Middle frontal gyrus (tissue), 1 donor: ENCODE measurements around the gene PCDHB3.
"Not testable (repeated sequence)": the region's sequence is repeated elsewhere in the genome, so short reads cannot be mapped to it uniquely, and the experiment has no call there.

Experiments
- DNase-seq: peaks from one replicate; pipeline ENCODE4 v3.0.0-alpha.2; 2015; ENCODE audit warnings: low spot score; ENCODE audit errors: extremely low spot score

The PCDHB3 gene

GRCh38 chr5:141100243-141100805, at the start of gene PCDHB3:
TSS of gene PCDHB3 (plus strand) at chr5:141100473. CDS start at chr5:141100650, 177 bp downstream.
- DNase-seq, result no peak

- DNase-seq, result no peak
Observed at GRCh38 chr5:141050622-141051520, 49.4 kb upstream of the PCDHB3 start, which contains the start of gene PCDHB1. TSS of gene PCDHB1 (plus strand) at chr5:141051374. CDS start at chr5:141051471, 97 bp downstream.

GRCh38 chr5:141051521-141051866, 48.8 kb upstream of the PCDHB3 start:
- no peak for DNase-seq

- no peak for DNase-seq
Observed at GRCh38 chr5:141077826-141078225, 22.4 kb upstream of the PCDHB3 start.

GRCh38 chr5:141082228-141082627, 18.0 kb upstream of the PCDHB3 start:
- DNase-seq, result no peak

- DNase-seq, result peak; percentile 8
Observed at GRCh38 chr5:141084487-141084989, 15.7 kb upstream of the PCDHB3 start.

GRCh38 chr5:141094481-141095262, 5.6 kb upstream of the PCDHB3 start, which contains the start of gene PCDHB2:
TSS of gene PCDHB2 (plus strand) at chr5:141094615. CDS start at chr5:141094791, 176 bp downstream.
- no peak for DNase-seq

GRCh38 chr5:141095263-141095641, 5.0 kb upstream of the PCDHB3 start:
- no peak for DNase-seq

GRCh38 chr5:141096181-141096580, 4.1 kb upstream of the PCDHB3 start:
- DNase-seq, result not testable (repeated sequence)

GRCh38 chr5:141096586-141096985, 3.7 kb upstream of the PCDHB3 start:
- not testable (repeated sequence) for DNase-seq

- no peak for DNase-seq
Observed at GRCh38 chr5:141101059-141101458, 786 bp downstream of the PCDHB3 start.

- not testable (repeated sequence) for DNase-seq
Observed at GRCh38 chr5:141102070-141102469, 1.8 kb downstream of the PCDHB3 start.

GRCh38 chr5:141102471-141102870, 2.2 kb downstream of the PCDHB3 start:
- DNase-seq, result not testable (repeated sequence)

- no peak for DNase-seq
Observed at GRCh38 chr5:141105350-141105749, 5.1 kb downstream of the PCDHB3 start.

- no peak for DNase-seq
Observed at GRCh38 chr5:141119250-141119649, 19.0 kb downstream of the PCDHB3 start.

- DNase-seq, result no peak
Observed at GRCh38 chr5:141121563-141121962, 21.3 kb downstream of the PCDHB3 start, which contains the start of gene PCDHB4. TSS of gene PCDHB4 (plus strand) at chr5:141121818. CDS start at chr5:141121999, 181 bp downstream.

- no peak for DNase-seq
Observed at GRCh38 chr5:141121985-141122384, 21.7 kb downstream of the PCDHB3 start.

GRCh38 chr5:141123396-141124135, 23.3 kb downstream of the PCDHB3 start:
- not testable (repeated sequence) for DNase-seq

GRCh38 chr5:141127305-141127704, 27.0 kb downstream of the PCDHB3 start:
- DNase-seq, result no peak

- no peak for DNase-seq
Observed at GRCh38 chr5:141135030-141135717, 34.9 kb downstream of the PCDHB3 start, which contains the start of gene PCDHB5. TSS of gene PCDHB5 (plus strand) at chr5:141135206. CDS start at chr5:141135435, 229 bp downstream.
